ENCODE results near the gene WSB2. TPM values are rescaled to one million over a fixed set of nuclear protein-coding genes. Genes with fewer than 3 reads are reported as not detected.

WSB2 gene
- total RNA-seq, 1 experiment from 2014 or later = 55.9 TPM

GRCh38 chr12:118046430-118046829 lies 14.5 kb downstream of the WSB2 start:
- Mint-ChIP-seq H3K4me1 (ENCODE audit: insufficient read depth, unreplicated experiment) (peaks cover 5% of the 10 kb centered on the region), H3K27ac (ENCODE audit: low read depth, unreplicated experiment) (no peak overlapping the region), H3K4me3 (ENCODE audit: unreplicated experiment) (no peak overlapping the region), H3K27me3 (ENCODE audit: insufficient read depth, unreplicated experiment) (no peaks in the 10 kb centered on the region), H3K36me3 (ENCODE audit: insufficient read depth, unreplicated experiment) (peaks cover 70% of the 10 kb centered on the region), H3K9me3 (ENCODE audit: unreplicated experiment) (no peaks in the 10 kb centered on the region)
- ChIA-PET POLR2A (interaction anchor here (0.6 to 1.3 kb wide), 2 partner anchors 13 to 63 kb away, joined by 3 to 6 read pairs; no protein-coding TSS in a partner anchor), CTCF (no interaction called here)
- intact Hi-C loops (cut with micrococcal nuclease) = no loop called here
- TF ChIP-seq CTCF (IDR thresholded peaks at IDR 0.05; ENCODE audit: unreplicated experiment) = no peak
- no TSS peak for BruUV-seq (replicated peaks)
- DNase-seq (ENCODE audit: unreplicated experiment) = no peak

- ChIA-PET CTCF (no interaction called here), POLR2A (interaction anchor here (1.1 kb wide), 1 partner anchor 170 kb away, joined by 3 read pairs; no protein-coding TSS in a partner anchor)
- no TSS peak for BruUV-seq (replicated peaks)
Observed at GRCh38 chr12:118044577-118044976, 16.4 kb downstream of the WSB2 start.

GRCh38 chr12:118044075-118044474 lies 16.9 kb downstream of the WSB2 start:
- CTCF ChIA-PET = interaction anchor here (0.6 to 0.8 kb wide), 2 partner anchors 8 to 15 kb away, joined by 3 to 4 read pairs; no protein-coding TSS in a partner anchor
- Mint-ChIP-seq H3K4me1 (ENCODE audit: insufficient read depth, unreplicated experiment) (no peaks in the 10 kb centered on the region), H3K4me3 (ENCODE audit: unreplicated experiment) (no peak overlapping the region), H3K36me3 (ENCODE audit: insufficient read depth, unreplicated experiment) (peaks cover 56% of the 10 kb centered on the region), H3K9me3 (ENCODE audit: unreplicated experiment) (no peaks in the 10 kb centered on the region), H3K27me3 (ENCODE audit: insufficient read depth, unreplicated experiment) (no peaks in the 10 kb centered on the region), H3K27ac (ENCODE audit: low read depth, unreplicated experiment) (no peak overlapping the region)
- POLR2A ChIA-PET = interaction anchor here (1.1 kb wide), 1 partner anchor 169 kb away, joined by 3 read pairs; no protein-coding TSS in a partner anchor
- no TSS peak for BruUV-seq (replicated peaks)
- intact Hi-C loops (cut with micrococcal nuclease) = no loop called here
- no peak for TF ChIP-seq CTCF (IDR thresholded peaks at IDR 0.05; ENCODE audit: unreplicated experiment)
- DNase-seq (ENCODE audit: unreplicated experiment) = no peak

More at GRCh38 chr12:118044577-118044976, 16.4 kb downstream of the WSB2 start:
- Mint-ChIP-seq H3K27ac (ENCODE audit: low read depth, unreplicated experiment) (no peak overlapping the region), H3K36me3 (ENCODE audit: insufficient read depth, unreplicated experiment) (peaks cover 61% of the 10 kb centered on the region), H3K27me3 (ENCODE audit: insufficient read depth, unreplicated experiment) (no peaks in the 10 kb centered on the region), H3K4me3 (ENCODE audit: unreplicated experiment) (no peak overlapping the region), H3K9me3 (ENCODE audit: unreplicated experiment) (no peaks in the 10 kb centered on the region), H3K4me1 (ENCODE audit: insufficient read depth, unreplicated experiment) (no peaks in the 10 kb centered on the region)
- no peak for TF ChIP-seq CTCF (IDR thresholded peaks at IDR 0.05; ENCODE audit: unreplicated experiment)
- DNase-seq (ENCODE audit: unreplicated experiment) = no peak
- intact Hi-C loops (cut with micrococcal nuclease) = no loop called here

- no peak overlapping the region for H3K4me3 Mint-ChIP-seq (ENCODE audit: unreplicated experiment)
- no peak for DNase-seq (ENCODE audit: unreplicated experiment)
- BruUV-seq (replicated peaks) = no TSS peak
- H3K27me3 Mint-ChIP-seq (ENCODE audit: insufficient read depth, unreplicated experiment) = no peaks in the 10 kb centered on the region
- no peak for TF ChIP-seq CTCF (IDR thresholded peaks at IDR 0.05; ENCODE audit: unreplicated experiment)
- H3K4me1 Mint-ChIP-seq (ENCODE audit: insufficient read depth, unreplicated experiment) = no peaks in the 10 kb centered on the region
- ChIA-PET POLR2A (no interaction called here), CTCF (no interaction called here)
- peaks cover 69% of the 10 kb centered on the region for H3K36me3 Mint-ChIP-seq (ENCODE audit: insufficient read depth, unreplicated experiment)
- peak overlapping the region; percentile 19 for H3K27ac Mint-ChIP-seq (ENCODE audit: low read depth, unreplicated experiment)
- intact Hi-C loops (cut with micrococcal nuclease) = no loop called here
- no peaks in the 10 kb centered on the region for H3K9me3 Mint-ChIP-seq (ENCODE audit: unreplicated experiment)
Observed at GRCh38 chr12:118042091-118042490, 18.9 kb downstream of the WSB2 start.

All from MCF 10A (cell line).